ENCODE data around the gene IRX2.

IRX2 gene

DNA sequence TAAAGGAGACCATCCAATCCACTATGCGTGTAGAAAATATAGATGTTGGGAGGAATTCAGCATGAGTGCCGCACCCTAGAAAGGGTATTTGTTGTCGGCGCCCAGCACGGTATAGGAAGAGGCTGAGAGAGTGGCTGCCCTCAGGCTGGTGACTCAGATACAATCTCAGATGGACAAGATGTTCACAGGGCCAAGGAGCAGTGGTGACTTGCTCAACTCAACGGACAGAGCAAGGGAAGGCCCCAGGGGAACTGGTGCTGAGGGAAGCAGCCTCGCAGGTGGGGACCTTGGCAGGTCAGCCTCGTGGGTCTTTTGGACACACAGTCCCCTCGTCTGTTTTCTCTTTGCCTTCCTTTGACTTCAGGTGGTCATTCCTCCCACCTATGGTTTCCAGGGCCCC is 28.0 kb upstream of the IRX2 start:
- no peak overlapping the region for H3K27ac ChIP-seq
- TF ChIP-seq, protein P1, sequence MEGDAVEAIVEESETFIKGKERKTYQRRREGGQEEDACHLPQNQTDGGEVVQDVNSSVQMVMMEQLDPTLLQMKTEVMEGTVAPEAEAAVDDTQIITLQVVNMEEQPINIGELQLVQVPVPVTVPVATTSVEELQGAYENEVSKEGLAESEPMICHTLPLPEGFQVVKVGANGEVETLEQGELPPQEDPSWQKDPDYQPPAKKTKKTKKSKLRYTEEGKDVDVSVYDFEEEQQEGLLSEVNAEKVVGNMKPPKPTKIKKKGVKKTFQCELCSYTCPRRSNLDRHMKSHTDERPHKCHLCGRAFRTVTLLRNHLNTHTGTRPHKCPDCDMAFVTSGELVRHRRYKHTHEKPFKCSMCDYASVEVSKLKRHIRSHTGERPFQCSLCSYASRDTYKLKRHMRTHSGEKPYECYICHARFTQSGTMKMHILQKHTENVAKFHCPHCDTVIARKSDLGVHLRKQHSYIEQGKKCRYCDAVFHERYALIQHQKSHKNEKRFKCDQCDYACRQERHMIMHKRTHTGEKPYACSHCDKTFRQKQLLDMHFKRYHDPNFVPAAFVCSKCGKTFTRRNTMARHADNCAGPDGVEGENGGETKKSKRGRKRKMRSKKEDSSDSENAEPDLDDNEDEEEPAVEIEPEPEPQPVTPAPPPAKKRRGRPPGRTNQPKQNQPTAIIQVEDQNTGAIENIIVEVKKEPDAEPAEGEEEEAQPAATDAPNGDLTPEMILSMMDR (conservative IDR thresholded peaks at IDR 0.05): no peak
- no peak for TF ChIP-seq ZFX (IDR thresholded peaks at IDR 0.05)

DNA sequence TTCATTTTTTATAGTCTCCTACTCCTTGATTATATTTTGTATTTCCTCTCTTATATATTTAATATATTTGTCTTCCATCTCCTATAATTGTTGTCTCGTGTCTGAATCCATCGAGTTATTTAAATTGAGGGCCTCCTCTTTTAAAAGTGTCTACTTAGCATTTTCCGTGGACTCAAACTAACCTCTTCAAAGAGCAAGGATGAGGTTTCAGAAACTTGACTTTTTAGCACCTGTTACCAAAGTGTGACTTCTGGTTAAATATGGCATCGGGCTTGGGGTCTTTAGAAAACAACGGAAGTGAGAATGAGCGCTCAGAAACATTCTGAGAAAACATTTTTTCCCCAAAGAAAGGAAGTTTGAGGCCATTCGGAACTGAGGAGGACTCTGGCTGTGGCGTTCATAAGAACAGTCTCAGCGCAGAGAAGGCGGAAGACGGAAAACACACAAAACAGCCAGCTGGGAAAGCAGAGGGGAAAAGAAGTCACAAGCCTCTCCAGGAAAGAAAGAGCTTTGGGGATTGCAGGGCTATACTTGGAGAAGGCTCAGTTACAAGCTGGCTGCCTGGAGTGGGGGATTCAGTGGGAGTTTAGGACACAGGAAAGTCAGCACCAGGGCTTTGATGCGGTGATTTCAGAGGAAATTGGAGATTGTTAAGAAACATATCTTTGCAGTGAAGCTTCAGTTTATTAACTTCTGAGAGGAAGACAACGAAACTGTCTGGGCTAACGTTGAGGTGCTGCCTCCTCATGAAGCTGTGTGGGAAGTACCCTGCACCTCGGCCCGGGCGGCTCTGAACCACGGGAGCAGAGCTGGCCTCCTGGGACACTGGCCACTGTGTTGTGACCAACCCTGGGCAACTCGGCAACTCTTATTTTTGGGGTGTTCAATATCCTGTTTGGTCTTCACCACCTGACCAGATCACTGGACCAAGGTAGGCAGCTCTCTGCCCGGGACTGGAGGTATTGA is 25.1 kb upstream of the IRX2 start:
- no peak for TF ChIP-seq ZFX (IDR thresholded peaks at IDR 0.05)
- TF ChIP-seq, protein P1 (conservative IDR thresholded peaks at IDR 0.05): no peak
- no peak overlapping the region for H3K27ac ChIP-seq

DNA sequence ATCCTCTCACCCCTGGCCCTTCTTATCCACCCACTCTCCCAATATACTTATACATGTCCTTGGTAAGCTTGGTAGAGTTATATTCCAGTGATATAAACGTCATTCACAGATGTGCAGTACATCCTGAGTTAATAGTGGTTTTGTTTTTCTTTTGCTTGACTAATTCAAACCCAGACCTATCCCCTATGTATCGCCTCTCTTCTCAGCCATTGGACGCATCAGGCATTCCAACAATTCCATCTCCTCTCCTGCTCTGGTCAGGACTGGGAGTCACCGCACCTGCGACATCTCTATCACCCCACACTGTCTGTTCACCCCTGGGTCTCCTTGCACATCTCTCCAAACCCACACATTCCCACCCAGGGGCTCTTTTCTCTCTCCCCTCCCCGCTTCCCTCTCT is 21.9 kb upstream of the IRX2 start:
- TF ChIP-seq ZFX (IDR thresholded peaks at IDR 0.05): no peak
- TF ChIP-seq, protein P1 (conservative IDR thresholded peaks at IDR 0.05): no peak
- H3K27ac ChIP-seq: no peak overlapping the region

DNA sequence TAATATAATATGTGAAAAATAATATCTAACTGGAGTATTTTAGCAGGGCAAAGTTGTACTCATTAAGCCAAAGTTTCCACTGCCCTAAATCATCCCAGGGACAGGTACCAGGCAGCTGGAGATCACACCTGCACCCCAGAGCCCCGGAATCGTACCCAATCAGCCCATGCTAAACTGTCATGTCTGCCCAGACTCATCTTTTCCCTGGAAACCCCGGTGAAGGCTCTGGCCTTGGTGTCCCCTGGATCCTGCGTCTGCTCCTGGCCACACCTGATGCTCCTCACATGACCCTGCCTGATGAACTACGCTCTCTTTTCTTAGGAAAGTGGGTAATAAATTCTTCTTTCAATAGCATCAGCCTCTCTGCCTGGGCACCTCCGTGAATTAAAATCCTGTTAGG is 15.6 kb upstream of the IRX2 start:
- H3K27ac ChIP-seq: no peak overlapping the region
- TF ChIP-seq, protein P1 (conservative IDR thresholded peaks at IDR 0.05): no peak
- no peak for TF ChIP-seq ZFX (IDR thresholded peaks at IDR 0.05)

DNA sequence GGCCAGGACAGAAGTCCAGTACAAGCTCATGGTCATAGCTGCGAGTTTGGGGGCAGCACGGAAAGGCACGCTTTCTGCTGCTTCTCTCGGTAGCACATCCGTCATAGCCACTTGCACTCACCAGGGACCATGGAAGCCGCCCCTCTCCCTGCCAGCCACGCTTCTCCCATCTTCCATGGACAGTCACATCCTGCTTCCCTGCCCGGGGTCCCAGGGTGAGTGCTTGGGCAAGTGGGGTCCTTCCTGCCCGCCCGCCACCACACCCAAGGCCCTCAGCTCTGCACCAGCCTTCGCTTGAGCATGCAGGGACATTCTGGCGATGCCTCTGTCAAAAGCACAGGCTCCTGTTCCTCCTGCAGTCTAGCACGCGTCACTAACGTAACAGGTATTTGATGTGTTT is 13.1 kb upstream of the IRX2 start:
- no peak for TF ChIP-seq ZFX (IDR thresholded peaks at IDR 0.05)
- TF ChIP-seq, protein P1 (conservative IDR thresholded peaks at IDR 0.05): no peak
- H3K27ac ChIP-seq: no peak overlapping the region

DNA sequence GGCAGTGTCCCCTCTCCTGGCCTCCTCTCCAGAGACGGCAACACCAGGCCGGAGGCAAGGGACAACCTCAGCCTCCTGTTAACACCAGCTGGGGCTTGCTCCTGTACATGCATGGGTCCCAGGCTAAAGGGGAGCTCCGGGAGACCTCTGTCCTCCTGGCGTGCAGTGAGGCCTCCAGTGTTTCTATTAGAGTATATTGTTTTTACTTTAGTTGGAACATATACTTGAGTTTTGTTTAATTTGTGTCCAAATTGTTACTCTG is 12.0 kb upstream of the IRX2 start:
- H3K27ac ChIP-seq: no peak overlapping the region
- no peak for TF ChIP-seq ZFX (IDR thresholded peaks at IDR 0.05)
- TF ChIP-seq, protein P1 (conservative IDR thresholded peaks at IDR 0.05): no peak

DNA sequence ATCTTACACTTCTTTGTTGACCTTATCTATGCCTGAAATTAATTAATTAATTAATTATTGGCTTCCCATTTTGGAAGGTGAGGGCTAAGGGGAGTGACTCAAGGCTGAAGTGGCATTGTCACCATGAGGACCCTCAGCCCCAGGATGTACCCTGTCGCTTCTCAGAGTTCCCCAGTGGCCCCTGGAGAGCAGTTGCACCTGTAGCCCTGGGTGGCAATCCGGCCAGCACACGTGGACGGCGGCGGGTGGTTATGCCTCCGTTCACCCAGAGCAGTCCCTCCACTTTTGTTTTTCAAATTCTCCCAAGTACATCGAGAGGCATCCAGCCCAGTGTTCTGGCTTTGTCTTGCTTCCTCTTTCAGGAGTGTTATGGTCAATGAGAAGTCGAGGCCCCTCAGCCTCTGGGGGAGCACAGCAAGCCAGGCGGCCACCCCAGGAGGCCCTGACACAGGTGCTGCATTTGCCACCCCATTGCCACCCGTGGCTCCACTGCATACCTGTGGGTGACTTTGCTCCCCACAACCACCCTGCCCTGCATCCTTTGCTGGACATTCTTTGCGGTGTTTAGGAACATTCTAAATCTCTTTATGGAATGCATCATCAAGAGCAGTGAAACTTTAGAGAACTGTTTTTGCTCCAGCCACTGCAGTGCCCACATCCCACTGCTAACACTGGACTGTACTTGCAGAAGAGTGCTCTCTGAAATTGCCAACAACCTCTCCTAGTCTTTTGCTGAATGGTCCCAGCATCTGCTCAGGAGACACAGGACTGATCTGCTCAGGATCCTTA is 11.5 kb upstream of the IRX2 start:
- no peak overlapping the region for H3K27ac ChIP-seq
- TF ChIP-seq ZFX (IDR thresholded peaks at IDR 0.05): no peak
